Hepatocyte (in vitro differentiated cells): ENCODE results near the gene TNP2.
"Not testable (repeated sequence)": the region's sequence is repeated elsewhere in the genome, so short reads cannot be mapped to it uniquely, and the experiment has no call there.

Source experiments
- CTCF ChIP-seq: fragments of 200-600 bp; sonication (generic); IDR thresholded peaks from 2 replicates; pipeline ENCODE4 v1.5.1; 2016; ENCODE audit warnings: antibody characterized with exemption, mild to moderate bottlenecking; ENCODE audit not compliant: poor library complexity
- EZH2 ChIP-seq: fragments of 200-600 bp; sonication (generic); IDR thresholded peaks from 2 replicates; pipeline ENCODE4 v1.6.1; 2016; ENCODE audit warnings: antibody characterized with exemption, mild to moderate bottlenecking, borderline replicate concordance

- not testable (repeated sequence) for TF ChIP-seq CTCF, EZH2
Observed at GRCh38 chr16:11289696-11290095, 20.6 kb upstream of the TNP2 start.
